NCI-H1694 (cell line): ENCODE measurements around the gene NADK2.
"Not testable (repeated sequence)": the region's sequence is repeated elsewhere in the genome, so short reads cannot be mapped to it uniquely, and the experiment has no call there.

ENCODE experiments used
- DNase-seq: peaks from one replicate; lab custom pipeline; 2025; lab: John Stamatoyannopoulos, UW

NADK2 gene

GRCh38 chr5:36241631-36242533, at the start of gene NADK2:
NADK2 (minus strand) TSS chr5:36241925; CDS start chr5:36241798, 127 bp downstream.
- peak; percentile 91 for DNase-seq

DNA sequence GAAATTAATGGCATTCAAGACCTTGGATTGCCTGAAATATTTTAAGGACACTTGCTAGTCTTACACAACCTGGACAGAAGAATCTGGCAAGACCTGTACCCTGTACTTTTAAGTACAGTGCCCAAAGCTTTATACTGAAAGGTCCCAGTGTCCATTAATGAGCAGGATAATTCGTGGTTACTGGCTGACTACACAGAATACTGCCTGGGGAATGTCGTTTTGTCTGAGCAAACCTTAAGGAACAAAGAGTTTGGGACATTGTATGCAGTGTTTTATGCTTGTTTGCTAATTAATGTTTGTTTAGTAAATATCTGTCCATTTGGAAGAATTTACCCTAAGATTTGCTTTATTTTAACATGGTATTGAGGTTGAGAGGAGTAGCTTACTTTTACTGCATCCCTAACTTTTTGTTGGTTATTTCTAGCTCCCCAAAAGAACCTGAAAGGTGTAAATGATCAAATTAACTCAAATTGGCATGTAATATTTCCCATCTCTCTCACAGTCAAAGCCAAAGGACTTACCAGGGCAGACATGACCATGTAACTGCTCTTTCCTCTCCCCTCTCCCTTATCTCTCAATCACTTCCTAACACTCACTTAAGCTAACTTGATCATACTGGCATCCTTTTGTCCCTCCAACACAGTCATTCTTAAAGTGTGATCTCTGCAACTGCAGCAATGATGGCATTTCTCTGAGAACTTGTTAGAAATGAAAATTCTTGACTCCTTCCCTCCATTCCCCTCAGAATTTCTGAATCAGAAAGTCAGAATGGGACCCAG, 44.3 kb upstream of the NADK2 start:
- DNase-seq, result no peak

GRCh38 chr5:36283775-36284174, 42.0 kb upstream of the NADK2 start:
- DNase-seq, result not testable (repeated sequence)

- DNase-seq, result no peak
Observed at GRCh38 chr5:36281626-36282025, 39.9 kb upstream of the NADK2 start.

GRCh38 chr5:36279054-36279698, 37.5 kb upstream of the NADK2 start:
- DNase-seq, result no peak

- no peak for DNase-seq
Observed at GRCh38 chr5:36277521-36278176, 35.9 kb upstream of the NADK2 start.

DNA sequence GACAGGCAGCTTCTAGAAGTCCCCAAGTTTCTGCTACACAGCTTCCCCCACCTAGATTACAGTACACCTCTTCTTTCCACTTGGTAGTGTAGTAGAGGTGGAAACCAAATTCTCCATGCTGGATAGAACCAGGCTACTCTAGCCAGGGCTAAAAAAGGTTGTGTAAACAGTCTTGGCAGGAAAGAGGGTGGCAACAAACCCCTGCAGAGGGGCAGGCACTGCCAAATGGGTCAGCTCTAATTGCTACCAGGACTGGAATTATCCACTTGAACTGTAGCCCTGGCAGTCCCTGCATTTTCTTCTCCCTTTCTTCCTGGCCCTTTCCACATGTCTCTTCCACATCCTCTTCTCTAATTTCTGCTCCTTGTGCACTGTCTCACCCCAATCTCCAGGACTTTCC, 35.1 kb upstream of the NADK2 start:
- no peak for DNase-seq

DNA sequence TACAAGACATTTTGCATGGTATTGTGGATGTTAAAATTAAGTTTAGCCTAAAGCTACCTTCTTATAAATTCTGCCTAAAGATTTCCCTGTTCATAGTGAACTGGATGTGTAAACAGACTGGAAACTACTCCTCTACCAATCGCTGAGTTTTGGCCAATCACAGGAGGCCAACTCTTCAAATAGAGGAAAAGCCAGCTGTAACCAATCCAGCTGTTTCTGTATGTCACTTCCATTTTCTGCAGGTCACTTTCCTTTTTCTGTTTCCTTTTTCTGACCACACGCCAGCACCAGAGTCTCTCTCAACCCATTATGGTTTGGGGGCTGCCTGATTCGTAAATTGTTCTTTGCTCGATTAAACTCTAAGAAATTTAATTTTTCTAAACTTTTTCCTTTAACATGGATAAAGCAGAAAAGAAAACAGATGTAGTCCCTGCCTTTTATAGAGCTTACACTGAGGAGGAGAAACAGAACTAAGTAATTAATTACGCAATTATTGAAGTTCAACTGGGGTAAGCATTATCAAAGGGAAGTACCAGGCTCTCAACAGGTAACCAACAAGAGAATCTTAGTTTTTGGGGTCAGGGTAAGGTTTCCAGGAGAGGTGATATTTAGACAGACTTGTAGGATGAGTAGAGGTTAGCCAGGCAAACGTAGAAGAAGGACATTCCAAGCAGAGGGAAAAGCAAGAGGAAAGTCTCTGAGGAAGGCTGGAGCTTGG, 32.2 kb upstream of the NADK2 start:
- no peak for DNase-seq

- DNase-seq, result no peak
Observed at GRCh38 chr5:36272136-36272690, 30.5 kb upstream of the NADK2 start.

DNA sequence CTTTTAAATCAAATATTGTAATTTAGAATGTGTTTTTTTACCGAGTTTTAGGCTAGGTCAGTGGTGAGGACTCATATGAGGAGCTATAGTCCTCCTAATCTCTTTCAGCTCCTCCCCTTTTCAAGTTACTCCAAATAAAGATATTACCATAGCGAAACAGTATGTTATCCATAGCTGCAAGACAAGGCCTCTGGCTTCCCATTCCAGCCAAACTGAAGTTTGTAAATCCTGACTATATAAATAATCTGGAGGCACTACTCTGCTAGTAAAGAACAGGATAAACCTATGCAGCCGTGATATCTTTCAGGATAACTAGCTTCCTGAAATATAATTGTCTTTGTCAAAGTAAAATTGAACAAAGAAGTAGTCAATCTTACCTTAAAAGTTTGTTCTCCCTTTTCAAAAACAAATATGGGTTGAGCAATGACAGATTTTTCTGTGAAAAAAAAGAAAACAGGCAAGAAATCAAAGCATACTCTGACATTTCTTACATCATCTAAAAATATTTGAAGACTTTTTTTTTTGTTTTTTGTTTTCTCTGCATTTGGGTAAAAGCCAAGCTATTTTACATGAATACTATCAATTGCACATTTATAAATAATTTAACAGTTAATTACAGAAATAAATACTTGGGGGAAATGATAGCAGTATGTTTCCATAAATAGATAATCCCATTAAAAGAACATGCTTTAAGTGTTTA, 29.3 kb upstream of the NADK2 start:
- DNase-seq, result no peak

GRCh38 chr5:36270175-36270574, 28.4 kb upstream of the NADK2 start:
- DNase-seq, result no peak

GRCh38 chr5:36269478-36269877, 27.8 kb upstream of the NADK2 start:
- no peak for DNase-seq

DNA sequence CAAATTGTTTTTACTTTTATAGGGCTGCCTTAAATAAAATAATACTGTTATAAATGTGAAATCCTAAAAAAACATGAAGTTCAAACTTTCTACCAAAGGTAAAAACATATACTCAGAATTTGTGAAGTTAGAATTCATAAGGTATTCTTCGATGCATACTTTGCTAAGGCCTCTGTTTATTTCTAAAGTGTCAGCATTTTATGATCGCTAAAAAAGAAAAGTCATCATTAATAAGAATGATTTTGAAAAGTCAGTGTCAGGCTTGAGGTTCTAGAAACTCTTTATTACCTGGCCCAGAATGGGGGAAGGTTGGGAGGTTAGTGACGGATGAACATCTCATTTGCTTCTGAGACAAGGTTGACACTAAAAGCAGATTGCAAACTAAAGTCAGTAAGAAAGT, 26.2 kb upstream of the NADK2 start:
- DNase-seq, result no peak

- no peak for DNase-seq
Observed at GRCh38 chr5:36264202-36264760, 22.6 kb upstream of the NADK2 start.

- no peak for DNase-seq
Observed at GRCh38 chr5:36261186-36261585, 19.5 kb upstream of the NADK2 start.

- no peak for DNase-seq
Observed at GRCh38 chr5:36253575-36253974, 11.8 kb upstream of the NADK2 start.

- DNase-seq, result no peak
Observed at GRCh38 chr5:36252722-36253365, 11.1 kb upstream of the NADK2 start.

DNA sequence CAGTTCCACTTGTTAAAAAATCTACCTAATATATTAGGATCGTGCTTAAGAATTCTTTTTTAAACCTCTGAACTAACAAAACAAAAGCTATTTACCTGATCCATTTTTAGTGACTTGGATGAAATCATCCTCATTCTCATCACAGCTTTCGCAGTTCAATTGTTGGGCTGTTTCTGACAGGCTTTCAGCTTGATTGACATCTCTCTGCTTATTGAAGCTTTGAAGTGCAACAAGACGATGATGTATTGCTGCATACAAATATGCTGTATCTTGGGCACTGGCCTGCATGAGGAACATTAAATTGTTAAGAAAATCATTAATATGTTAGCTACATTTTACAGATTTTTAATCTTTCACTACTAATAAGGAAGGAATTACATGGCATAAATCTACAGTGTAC, 9.5 kb upstream of the NADK2 start:
- DNase-seq, result no peak

DNA sequence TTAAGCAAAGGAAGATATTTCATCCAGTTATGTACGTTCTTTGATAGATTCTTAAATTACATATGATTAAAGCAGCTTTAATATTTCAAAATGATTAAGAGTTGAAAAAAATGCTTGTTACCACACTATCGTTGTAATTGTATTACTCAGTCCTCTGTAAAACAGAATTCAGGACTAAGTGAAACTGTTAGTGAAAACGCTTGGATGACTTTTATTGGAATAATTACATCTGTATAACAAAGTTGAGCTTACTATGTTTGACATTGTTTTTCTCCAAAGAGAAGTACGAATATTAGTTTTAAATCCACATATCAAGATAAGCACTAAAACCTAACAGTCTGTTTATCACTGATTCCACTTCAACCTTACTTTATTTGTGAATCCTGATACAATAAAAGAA, 8.7 kb upstream of the NADK2 start:
- no peak for DNase-seq
